HG03521 (cell line): ENCODE results near the gene PLEKHG2.

Experiments used
- ATAC-seq: cut with Tn5 transposase; IDR thresholded peaks from one replicate; pipeline ENCODE4 v1.9.1; 2021; ENCODE audit warnings: mild to moderate bottlenecking, moderate library complexity; ENCODE audit not compliant: unreplicated experiment

PLEKHG2 gene

GRCh38 chr19:39406656-39407409 is 5.6 kb upstream of the PLEKHG2 start, which contains the start of gene ZFP36:
TSS of gene ZFP36 (plus strand) at chr19:39406847. CDS start at chr19:39406905, 58 bp downstream.
- no peak for ATAC-seq

GRCh38 chr19:39407410-39407659 is 5.1 kb upstream of the PLEKHG2 start:
- no peak for ATAC-seq

GRCh38 chr19:39407660-39408391 is 4.6 kb upstream of the PLEKHG2 start:
- ATAC-seq, result no peak

GRCh38 chr19:39408392-39409207 is 3.9 kb upstream of the PLEKHG2 start:
- no peak for ATAC-seq

GRCh38 chr19:39409208-39410016 is 3.1 kb upstream of the PLEKHG2 start:
- no peak for ATAC-seq

- ATAC-seq, result peak; percentile 17
These were observed 2.2 kb upstream of the PLEKHG2 start for GRCh38 chr19:39410017-39410830.

- ATAC-seq, result no peak
These were observed 1.7 kb upstream of the PLEKHG2 start for GRCh38 chr19:39410831-39411080.

GRCh38 chr19:39411081-39411831 is 1.2 kb upstream of the PLEKHG2 start:
- ATAC-seq, result no peak

- peak; percentile 16 for ATAC-seq
These were observed 703 bp upstream of the PLEKHG2 start for GRCh38 chr19:39411832-39412099.

- no peak for ATAC-seq
These were observed 400 bp downstream of the PLEKHG2 start for GRCh38 chr19:39412867-39413271.

- ATAC-seq, result no peak
These were observed 922 bp downstream of the PLEKHG2 start for GRCh38 chr19:39413272-39413910.

GRCh38 chr19:39413911-39414608 is 1.6 kb downstream of the PLEKHG2 start:
- ATAC-seq, result no peak

- ATAC-seq, result no peak
These were observed 2.9 kb downstream of the PLEKHG2 start for GRCh38 chr19:39415111-39416046.

GRCh38 chr19:39416152-39417120 is 4.0 kb downstream of the PLEKHG2 start:
- ATAC-seq, result no peak

- ATAC-seq, result no peak
These were observed 5.2 kb downstream of the PLEKHG2 start for GRCh38 chr19:39417463-39418181.

- no peak for ATAC-seq
These were observed 6.5 kb downstream of the PLEKHG2 start for GRCh38 chr19:39419003-39419402.
